ENCODE data around the gene CBX8. TPM values are rescaled to one million over a fixed set of nuclear protein-coding genes. Genes with fewer than 3 reads are reported as not detected.
A peak's percentile ranks its signal among the peaks of the same experiment; 100 is the strongest.

CBX8 gene
- total RNA-seq, 1 experiment from 2014 or later, result 22.8 TPM

DNA sequence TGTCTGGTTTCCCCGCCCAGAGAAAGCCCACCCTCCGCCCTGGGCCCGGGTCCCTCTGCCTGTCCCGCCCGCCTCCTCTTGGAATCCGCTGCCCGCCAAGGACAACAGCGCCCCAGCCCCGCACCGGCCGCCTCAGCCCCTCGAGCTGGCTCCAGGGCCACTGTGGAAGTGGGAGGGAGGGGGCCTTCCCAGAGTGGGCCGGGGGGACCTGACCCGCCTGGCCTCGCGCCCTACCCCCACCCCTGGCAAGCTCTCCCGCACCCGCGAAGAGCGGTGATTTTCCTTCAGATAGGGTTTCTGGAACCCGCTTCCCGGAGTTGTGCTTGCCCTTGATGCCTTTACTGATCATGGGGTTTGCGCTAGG lies 2.3 kb upstream of the CBX8 start:
- no peak for DNase-seq (ENCODE audit: low read depth)
- in situ Hi-C loops (cut with HindIII; ENCODE audit: low pct_unique_long_range_greater_than_20kb, low sequenced_read_pairs), result no loop called here

GRCh38 chr17:79798299-79799173 lies 1.7 kb upstream of the CBX8 start:
- no peak for DNase-seq (ENCODE audit: low read depth)
- in situ Hi-C loops (cut with HindIII; ENCODE audit: low pct_unique_long_range_greater_than_20kb, low sequenced_read_pairs), result no loop called here

GRCh38 chr17:79797492-79798298 lies 818 bp upstream of the CBX8 start:
- DNase-seq (ENCODE audit: low read depth), result no peak
- in situ Hi-C loops (cut with HindIII; ENCODE audit: low pct_unique_long_range_greater_than_20kb, low sequenced_read_pairs), result no loop called here

GRCh38 chr17:79796444-79796762 lies 474 bp downstream of the CBX8 start:
- no peak for DNase-seq (ENCODE audit: low read depth)
- in situ Hi-C loops (cut with HindIII; ENCODE audit: low pct_unique_long_range_greater_than_20kb, low sequenced_read_pairs), result no loop called here

GRCh38 chr17:79795795-79796443 lies 958 bp downstream of the CBX8 start:
- no peak for DNase-seq (ENCODE audit: low read depth)
- in situ Hi-C loops (cut with HindIII; ENCODE audit: low pct_unique_long_range_greater_than_20kb, low sequenced_read_pairs), result no loop called here

DNA sequence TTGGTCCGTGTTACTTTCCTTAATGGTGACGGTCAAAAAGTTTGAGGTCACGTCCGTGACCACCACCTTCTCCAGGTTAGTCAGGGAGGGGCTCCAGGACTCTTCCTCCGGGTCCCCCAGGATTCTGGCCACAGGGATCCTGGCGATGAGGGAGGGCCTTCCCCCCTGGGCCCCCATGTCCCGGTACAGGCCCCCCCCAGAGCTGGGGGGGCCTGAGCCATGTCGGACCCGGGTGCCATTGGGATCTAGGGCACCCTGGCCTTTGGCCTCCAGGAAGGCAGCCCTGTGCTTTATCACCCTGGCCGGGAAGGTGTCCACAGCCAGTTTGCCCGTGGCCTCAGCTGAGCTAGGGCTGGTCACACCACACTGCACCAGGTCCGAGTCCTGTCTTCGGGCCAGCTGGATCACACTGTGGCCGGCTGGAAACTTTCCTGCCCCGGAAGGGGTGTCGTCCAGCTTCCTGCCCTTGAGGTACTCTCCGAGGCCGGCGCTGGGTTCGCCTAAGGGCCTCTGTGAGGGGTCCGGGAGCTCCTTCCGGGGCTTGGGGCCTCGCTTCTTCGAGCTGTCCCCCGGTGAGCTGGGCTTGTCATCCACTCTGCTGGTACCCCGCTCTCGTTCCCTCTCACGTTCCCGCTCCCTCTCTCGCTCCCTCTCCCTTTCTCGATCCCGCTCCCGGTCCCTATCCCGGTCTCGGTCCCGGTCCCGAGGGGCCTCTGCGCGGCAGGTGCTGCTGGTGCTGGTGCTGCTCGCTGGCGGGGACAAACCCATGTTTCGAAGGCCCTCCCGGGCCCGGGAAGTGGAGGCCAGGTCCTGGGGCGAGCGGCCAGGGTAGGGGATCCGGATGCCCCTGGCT lies 2.0 kb downstream of the CBX8 start:
- in situ Hi-C loops (cut with HindIII; ENCODE audit: low pct_unique_long_range_greater_than_20kb, low sequenced_read_pairs), result no loop called here
- no peak for DNase-seq (ENCODE audit: low read depth)

DNA sequence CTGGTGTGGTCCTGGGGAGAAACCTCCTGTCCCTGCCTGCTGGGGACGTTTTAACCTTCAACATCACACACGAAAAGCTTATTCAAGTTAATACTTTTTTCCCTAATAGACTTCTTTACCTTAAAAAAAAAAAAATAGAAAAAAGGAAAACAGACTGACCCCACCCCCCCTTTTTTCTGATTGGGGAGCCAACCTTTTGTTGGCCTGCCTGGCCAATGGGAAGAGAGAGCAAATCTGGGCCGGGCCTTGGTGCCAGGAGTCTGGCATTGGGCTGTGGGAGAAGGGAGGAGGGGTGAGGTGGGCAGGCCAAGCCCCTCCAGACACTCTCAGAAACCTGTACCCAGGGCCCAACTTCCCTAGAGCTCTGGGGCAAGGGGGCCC lies 3.0 kb downstream of the CBX8 start:
- DNase-seq (ENCODE audit: low read depth), result peak; percentile 36
- in situ Hi-C loops (cut with HindIII; ENCODE audit: low pct_unique_long_range_greater_than_20kb, low sequenced_read_pairs), result no loop called here

DNA sequence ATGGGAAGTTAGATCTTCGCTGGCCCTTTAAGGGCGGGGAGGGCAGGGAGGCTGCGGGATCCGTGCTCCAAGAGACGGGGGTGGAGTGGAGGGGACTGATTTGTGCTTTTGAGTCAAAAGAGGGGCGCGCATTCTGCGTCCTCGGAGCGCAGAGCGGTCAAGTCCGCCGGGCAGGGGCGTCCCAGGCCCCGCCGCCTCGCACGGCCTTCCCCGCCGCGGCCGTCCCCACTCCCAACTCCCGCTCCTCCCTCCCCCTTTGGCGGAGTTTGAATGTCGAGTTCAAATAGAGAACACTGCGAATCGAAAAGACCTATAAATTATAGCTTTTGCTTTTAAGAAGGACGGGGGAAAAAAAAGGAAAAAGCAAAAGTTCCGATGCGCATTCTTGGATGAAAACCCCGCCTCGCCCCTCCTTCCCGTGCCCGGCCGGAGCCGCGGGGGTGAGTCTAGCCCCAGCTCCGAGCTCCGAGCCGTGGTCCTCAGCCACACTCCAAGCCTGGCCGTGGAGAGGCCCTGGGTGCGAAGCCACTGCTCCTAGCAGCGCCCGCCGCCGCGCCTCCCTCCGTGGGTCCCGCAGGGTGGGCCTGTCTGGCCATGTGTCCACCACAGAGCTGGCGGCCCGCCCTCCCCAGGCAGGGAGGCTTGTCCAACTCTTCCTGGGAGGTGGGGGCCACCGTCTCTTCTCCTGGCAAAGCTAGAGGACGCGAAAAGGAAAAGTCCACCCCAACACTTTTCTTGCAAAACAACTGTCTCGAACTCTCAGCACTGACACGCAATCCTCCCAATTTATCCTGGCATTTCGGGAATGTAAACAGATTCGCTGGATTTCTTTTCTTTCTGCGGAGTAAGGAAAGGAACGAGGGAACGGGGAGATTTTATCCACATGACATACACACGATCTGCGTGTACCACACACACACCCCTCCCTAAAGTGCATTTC lies 3.6 kb downstream of the CBX8 start:
- in situ Hi-C loops (cut with HindIII; ENCODE audit: low pct_unique_long_range_greater_than_20kb, low sequenced_read_pairs), result no loop called here
- no peak for DNase-seq (ENCODE audit: low read depth)

GRCh38 chr17:79792341-79792871 lies 4.5 kb downstream of the CBX8 start:
- no peak for DNase-seq (ENCODE audit: low read depth)
- in situ Hi-C loops (cut with HindIII; ENCODE audit: low pct_unique_long_range_greater_than_20kb, low sequenced_read_pairs), result no loop called here

DNA sequence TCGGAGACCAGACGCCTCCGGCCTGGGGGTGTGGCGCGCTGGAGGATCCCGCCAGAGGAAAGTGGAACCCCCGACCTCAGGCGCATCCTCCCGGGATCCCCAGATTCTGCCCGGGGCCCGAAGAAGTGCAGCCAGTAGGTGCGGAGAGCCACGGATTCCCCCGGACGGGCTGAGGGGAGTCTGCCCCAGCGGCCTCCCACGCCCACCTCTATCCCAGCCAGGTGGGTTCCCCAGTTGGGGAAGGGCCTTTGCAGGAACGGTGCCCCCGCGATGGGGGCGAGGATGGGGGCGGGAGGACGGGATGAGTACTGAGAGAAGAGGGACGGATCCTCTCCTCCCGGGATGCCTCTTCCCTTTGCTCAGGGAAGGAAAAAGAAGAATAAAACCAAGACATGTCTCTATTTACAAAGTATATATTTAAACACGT lies 5.1 kb downstream of the CBX8 start:
- in situ Hi-C loops (cut with HindIII; ENCODE audit: low pct_unique_long_range_greater_than_20kb, low sequenced_read_pairs), result no loop called here
- no peak for DNase-seq (ENCODE audit: low read depth)

- DNase-seq (ENCODE audit: low read depth), result no peak
- in situ Hi-C loops (cut with HindIII; ENCODE audit: low pct_unique_long_range_greater_than_20kb, low sequenced_read_pairs), result no loop called here
Observed at GRCh38 chr17:79790805-79791734, 5.8 kb downstream of the CBX8 start.

DNA sequence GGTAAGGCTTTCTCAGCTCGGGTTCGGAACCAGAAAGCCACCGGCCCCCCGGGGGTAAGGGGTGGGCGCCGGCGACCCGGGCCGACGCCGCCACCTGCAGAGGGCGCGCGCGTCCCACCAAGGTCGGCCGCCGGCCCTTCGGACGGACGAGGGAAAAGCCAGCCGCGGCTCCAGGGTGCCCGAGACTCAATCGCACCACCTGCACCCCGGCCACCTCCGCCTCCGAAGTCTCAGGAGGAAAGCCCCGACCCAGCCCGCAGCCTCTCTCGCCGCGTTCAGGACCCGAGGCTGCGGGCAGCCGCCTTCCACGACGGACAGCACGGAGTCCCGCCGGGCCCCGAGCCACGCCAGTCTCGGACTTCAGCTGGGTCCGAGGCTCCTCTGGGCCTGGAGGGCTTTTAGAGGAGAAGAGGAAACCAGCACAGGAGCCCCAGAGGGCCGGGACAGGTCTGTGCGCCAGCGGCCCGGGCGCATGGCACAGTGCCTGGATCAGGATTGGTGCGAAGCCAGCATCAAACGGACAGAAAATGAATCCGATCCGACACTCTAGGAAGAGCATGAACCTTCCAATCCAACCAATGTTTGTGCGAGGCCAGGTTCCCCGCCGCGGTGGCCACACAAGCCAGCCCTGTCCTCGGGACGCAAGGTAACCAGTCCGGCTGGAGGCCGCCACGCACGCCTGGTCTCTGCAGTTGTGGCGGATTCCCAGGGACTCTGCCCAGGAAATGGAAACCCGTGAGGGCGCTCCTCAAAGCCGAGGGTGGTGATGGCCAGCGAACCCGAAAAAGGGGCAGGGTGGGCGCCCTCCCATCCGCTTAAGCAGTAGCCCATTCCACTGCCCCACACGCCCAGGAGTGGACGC lies 6.7 kb downstream of the CBX8 start:
- in situ Hi-C loops (cut with HindIII; ENCODE audit: low pct_unique_long_range_greater_than_20kb, low sequenced_read_pairs), result no loop called here
- DNase-seq (ENCODE audit: low read depth), result no peak

DNA sequence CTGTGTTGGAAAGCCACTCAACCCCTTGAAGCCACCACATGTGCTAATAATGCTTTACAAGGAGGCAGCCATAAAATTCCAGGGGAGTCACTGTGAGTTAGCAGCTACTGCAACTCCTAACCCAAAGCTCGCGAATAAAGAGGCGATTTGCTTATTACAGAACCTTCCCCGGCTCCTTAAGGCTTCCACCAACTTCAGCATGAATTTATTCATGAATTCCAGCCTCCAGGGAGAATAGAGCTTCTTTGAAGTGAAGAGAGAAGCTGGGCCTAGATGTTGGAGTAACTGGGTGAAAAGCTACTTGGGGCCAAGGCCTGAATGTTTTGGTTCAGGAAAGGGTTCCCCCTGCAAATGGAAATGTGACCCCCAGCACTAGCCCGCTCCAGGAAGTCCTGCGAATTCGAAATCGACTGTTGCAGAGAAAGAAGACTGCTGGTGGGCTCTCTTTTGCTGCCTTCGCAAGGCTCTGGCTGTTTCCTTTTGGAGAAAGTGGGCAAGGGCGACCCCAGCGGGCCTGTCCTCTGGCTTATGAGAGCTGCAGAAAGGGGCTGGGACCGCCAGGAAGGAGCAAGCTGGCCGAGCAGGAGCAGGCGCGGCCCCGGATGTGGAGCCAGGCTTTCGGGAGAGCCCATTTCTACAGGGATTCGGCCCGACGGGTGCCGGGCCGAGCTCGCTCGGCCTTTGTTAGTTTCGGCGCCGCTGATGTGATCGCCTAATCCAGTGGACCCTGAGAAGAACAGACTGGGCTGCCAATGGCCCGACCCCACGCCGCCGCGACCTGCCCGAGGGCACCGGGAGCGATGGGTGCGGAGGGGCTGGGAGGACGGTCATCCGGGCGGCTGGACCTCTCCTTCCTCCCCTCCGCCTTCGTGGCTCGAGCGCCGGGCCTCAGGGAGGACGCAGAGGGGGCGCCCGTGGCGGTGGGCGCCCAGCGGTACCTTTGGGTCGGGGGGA lies 7.6 kb downstream of the CBX8 start:
- no peak for DNase-seq (ENCODE audit: low read depth)
- in situ Hi-C loops (cut with HindIII; ENCODE audit: low pct_unique_long_range_greater_than_20kb, low sequenced_read_pairs), result no loop called here

- in situ Hi-C loops (cut with HindIII; ENCODE audit: low pct_unique_long_range_greater_than_20kb, low sequenced_read_pairs), result no loop called here
- no peak for DNase-seq (ENCODE audit: low read depth)
Observed at GRCh38 chr17:79788455-79788854, 8.4 kb downstream of the CBX8 start.

Measured in Caki2 (cell line).